8988T (cell line): ENCODE measurements around the gene AMPH.
"Not testable (repeated sequence)": the region's sequence is repeated elsewhere in the genome, so short reads cannot be mapped to it uniquely, and the experiment has no call there.

Experiments used
- DNase-seq: peaks from one replicate; pipeline ENCODE4 v3.0.0; 2011

Gene AMPH

GRCh38 chr7:38453826-38454225, 177.3 kb downstream of the AMPH start:
- DNase-seq: no peak

- DNase-seq: no peak
Measured at GRCh38 chr7:38453168-38453567, 178.0 kb downstream of the AMPH start.

GRCh38 chr7:38452681-38453108, 178.5 kb downstream of the AMPH start:
- no peak for DNase-seq

- no peak for DNase-seq
Measured at GRCh38 chr7:38451840-38452239, 179.3 kb downstream of the AMPH start.

- no peak for DNase-seq
Measured at GRCh38 chr7:38448584-38449234, 182.5 kb downstream of the AMPH start.

GRCh38 chr7:38448054-38448453, 183.1 kb downstream of the AMPH start:
- no peak for DNase-seq

- DNase-seq: no peak
Measured at GRCh38 chr7:38438970-38439369, 192.2 kb downstream of the AMPH start.

GRCh38 chr7:38432671-38433070, 198.5 kb downstream of the AMPH start:
- DNase-seq: no peak

- no peak for DNase-seq
Measured at GRCh38 chr7:38432080-38432479, 199.1 kb downstream of the AMPH start.

- DNase-seq: no peak
Measured at GRCh38 chr7:38429057-38429456, 202.1 kb downstream of the AMPH start.

- DNase-seq: no peak
Measured at GRCh38 chr7:38428041-38428440, 203.1 kb downstream of the AMPH start.

GRCh38 chr7:38427279-38427955, 203.8 kb downstream of the AMPH start:
- no peak for DNase-seq

GRCh38 chr7:38425509-38425908, 205.7 kb downstream of the AMPH start:
- DNase-seq: no peak

GRCh38 chr7:38424750-38425463, 206.3 kb downstream of the AMPH start:
- DNase-seq: no peak

GRCh38 chr7:38413784-38414183, 217.4 kb downstream of the AMPH start:
- no peak for DNase-seq

- no peak for DNase-seq
Measured at GRCh38 chr7:38411404-38411803, 219.8 kb downstream of the AMPH start.

GRCh38 chr7:38410056-38410455, 221.1 kb downstream of the AMPH start:
- DNase-seq: no peak

- no peak for DNase-seq
Measured at GRCh38 chr7:38409531-38409930, 221.6 kb downstream of the AMPH start.

GRCh38 chr7:38398725-38399321, 232.3 kb downstream of the AMPH start:
- no peak for DNase-seq

GRCh38 chr7:38396852-38397251, 234.3 kb downstream of the AMPH start:
- DNase-seq: no peak

- not testable (repeated sequence) for DNase-seq
Measured at GRCh38 chr7:38395921-38396552, 235.1 kb downstream of the AMPH start.

- no peak for DNase-seq
Measured at GRCh38 chr7:38394660-38395059, 236.5 kb downstream of the AMPH start.

- DNase-seq: no peak
Measured at GRCh38 chr7:38393874-38394273, 237.3 kb downstream of the AMPH start.
